ENCODE data around the gene ARHGAP10. TPM values are rescaled to one million over a fixed set of nuclear protein-coding genes. Genes with fewer than 3 reads are reported as not detected.

ARHGAP10 gene
- total and polyA plus RNA-seq, 10 of the 15 experiments (the other 5 are each of a cell fraction or from before 2014, with no cell fraction given): 1.3 to 25.8 (median 17.2) TPM

DNA sequence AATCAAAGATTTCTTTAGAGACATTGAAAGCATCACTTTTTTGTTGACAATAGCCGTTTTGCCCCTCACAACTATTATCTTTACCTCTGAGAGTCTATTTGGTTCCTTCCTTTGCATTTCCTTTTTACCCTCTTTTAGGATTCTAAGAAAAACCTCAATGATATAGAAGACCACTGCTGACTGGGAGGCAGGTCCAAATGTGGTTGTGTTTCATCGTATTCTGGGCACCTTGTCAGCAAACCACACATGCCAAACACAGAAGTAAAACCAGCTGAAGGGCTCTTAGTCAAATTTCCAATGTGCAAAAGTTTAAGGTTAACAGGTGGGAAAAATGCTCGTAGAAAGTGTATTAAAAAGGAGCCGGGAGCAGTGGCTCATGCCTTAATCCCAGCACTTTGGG, 42.8 kb upstream of the ARHGAP10 start:
- peaks cover 3% of the 10 kb centered on the region for H3K4me1 ChIP-seq (ENCODE audit: control insufficient read depth, insufficient read depth, low read length)
- no TSS peak for BruUV-seq (replicated peaks)
- ChIA-PET POLR2A (interaction anchor here (0.6 to 1.4 kb wide), 2 partner anchors 13 to 65 kb away, joined by 3 to 4 read pairs; no protein-coding TSS in a partner anchor), RAD21 (ENCODE audit: unreplicated experiment) (interaction anchor here (0.6 kb wide), 1 partner anchor 330 kb away, joined by 4 read pairs; no protein-coding TSS in a partner anchor), CTCF (no interaction called here), SMC1A (ENCODE audit: uncharacterized antibody, unreplicated experiment) (interaction anchor here (3.2 kb wide), 1 partner anchor 178 kb away, joined by 18 read pairs; no protein-coding TSS in a partner anchor)
- FAIRE-seq: no peak
- in situ Hi-C loops (cut with MboI): no loop called here
- no peaks in the 10 kb centered on the region for H3K27me3 ChIP-seq (replicated peaks in 1 of 2; ENCODE audit: control insufficient read depth in 2 of 2, insufficient read depth in 2 of 2, low read length in 1 of 2)
- H3K9ac ChIP-seq (ENCODE audit: control insufficient read depth, insufficient read depth, low read length): no peak overlapping the region
- peaks cover 4% of the 10 kb centered on the region for H3K79me2 ChIP-seq (ENCODE audit: control insufficient read depth, insufficient read depth, low read length)
- intact Hi-C loops (cut with micrococcal nuclease; ENCODE audit: unreplicated experiment): no loop called here
- DNase-seq (ENCODE audit: low read depth, low spot score): no peak
- no peak for ATAC-seq
- no peak overlapping the region for H3K27ac ChIP-seq (ENCODE audit: control insufficient read depth, insufficient read depth)
- H3K4me2 ChIP-seq (ENCODE audit: control insufficient read depth, insufficient read depth): no peak overlapping the region
- 13% methylated on average over 4 of the region's 4 CpGs for WGBS (ENCODE audit: insufficient coverage, insufficient replicate concordance, low lambda C conversion rate, missing lambda C conversion rate)
- TF ChIP-seq ATF7 (IDR thresholded peaks at IDR 0.05; ENCODE audit: low read depth): no peak
- H3K4me3 ChIP-seq: no peak overlapping the region
- no peaks in the 10 kb centered on the region for H4K20me1 ChIP-seq (ENCODE audit: control insufficient read depth, insufficient read depth)
- no peaks in the 10 kb centered on the region for H3K9me3 ChIP-seq (replicated peaks; ENCODE audit: control insufficient read depth, insufficient read depth, low read length)
- H3K36me3 ChIP-seq (ENCODE audit: control insufficient read depth in 2 of 2, insufficient read depth in 2 of 2, low read length in 1 of 2): no peaks in the 10 kb centered on the region
- no peak overlapping the region for H2AFZ ChIP-seq (ENCODE audit: control insufficient read depth, low read depth, low read length)

DNA sequence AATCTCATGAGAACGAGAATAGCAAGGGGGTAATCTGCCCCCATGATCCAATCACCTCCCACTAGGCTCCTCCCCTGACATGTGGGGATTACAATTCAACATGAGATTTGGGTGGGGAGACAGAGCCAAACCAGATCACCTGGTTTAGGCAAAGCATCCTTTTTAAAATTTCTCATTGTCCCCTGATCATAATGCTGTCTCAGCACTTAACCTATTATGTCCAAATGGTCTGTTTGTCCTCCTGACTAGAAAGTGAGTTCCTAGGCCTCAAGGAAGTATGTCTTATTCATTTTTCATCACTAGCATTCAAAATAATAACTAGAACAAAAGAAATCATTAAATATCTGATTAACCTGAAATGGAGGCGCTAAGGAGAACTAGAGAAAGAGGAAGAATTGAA, 40.1 kb upstream of the ARHGAP10 start:
- FAIRE-seq: no peak
- no peaks in the 10 kb centered on the region for H3K9me3 ChIP-seq (replicated peaks; ENCODE audit: control insufficient read depth, insufficient read depth, low read length)
- ATAC-seq: no peak
- no peak overlapping the region for H3K9ac ChIP-seq (ENCODE audit: control insufficient read depth, insufficient read depth, low read length)
- in situ Hi-C loops (cut with MboI): no loop called here
- H3K36me3 ChIP-seq (ENCODE audit: control insufficient read depth in 2 of 2, insufficient read depth in 2 of 2, low read length in 1 of 2): no peaks in the 10 kb centered on the region
- no peaks in the 10 kb centered on the region for H3K4me1 ChIP-seq (ENCODE audit: control insufficient read depth, insufficient read depth, low read length)
- RAD21 ChIA-PET (ENCODE audit: unreplicated experiment): no interaction called here
- no peak overlapping the region for H3K4me3 ChIP-seq
- H3K27me3 ChIP-seq (replicated peaks in 1 of 2; ENCODE audit: control insufficient read depth in 2 of 2, insufficient read depth in 2 of 2, low read length in 1 of 2): peaks cover 0 to 2% of the 10 kb centered on the region in 2 experiments; a peak in 1 of 4 replicates
- TF ChIP-seq ATF3 (IDR thresholded peaks at IDR 0.05; ENCODE audit: borderline replicate concordance, extremely low read depth, low read depth, low read length) (no peak), SUZ12 (IDR thresholded peaks at IDR 0.05; ENCODE audit: unreplicated experiment) (no peak), RAD51 (IDR thresholded peaks at IDR 0.05) (no peak), CHD4 (IDR thresholded peaks at IDR 0.05) (no peak), RB1 (IDR thresholded peaks at IDR 0.05; ENCODE audit: borderline replicate concordance) (no peak), IRF4 (IDR thresholded peaks at IDR 0.05; ENCODE audit: low read depth, low read length) (no peak)
- TF ChIP-seq, protein P1, sequence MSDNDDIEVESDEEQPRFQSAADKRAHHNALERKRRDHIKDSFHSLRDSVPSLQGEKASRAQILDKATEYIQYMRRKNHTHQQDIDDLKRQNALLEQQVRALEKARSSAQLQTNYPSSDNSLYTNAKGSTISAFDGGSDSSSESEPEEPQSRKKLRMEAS (IDR thresholded peaks at IDR 0.05; ENCODE audit: low read depth, low read length): no peak
- TF ChIP-seq, protein P2, sequence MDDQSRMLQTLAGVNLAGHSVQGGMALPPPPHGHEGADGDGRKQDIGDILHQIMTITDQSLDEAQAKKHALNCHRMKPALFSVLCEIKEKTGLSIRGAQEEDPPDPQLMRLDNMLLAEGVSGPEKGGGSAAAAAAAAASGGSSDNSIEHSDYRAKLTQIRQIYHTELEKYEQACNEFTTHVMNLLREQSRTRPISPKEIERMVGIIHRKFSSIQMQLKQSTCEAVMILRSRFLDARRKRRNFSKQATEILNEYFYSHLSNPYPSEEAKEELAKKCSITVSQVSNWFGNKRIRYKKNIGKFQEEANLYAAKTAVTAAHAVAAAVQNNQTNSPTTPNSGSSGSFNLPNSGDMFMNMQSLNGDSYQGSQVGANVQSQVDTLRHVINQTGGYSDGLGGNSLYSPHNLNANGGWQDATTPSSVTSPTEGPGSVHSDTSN (IDR thresholded peaks at IDR 0.05; ENCODE audit: insufficient replicate concordance, low read depth, low read length): no peak
- 4% methylated on average over 2 of the region's 2 CpGs for WGBS (ENCODE audit: insufficient coverage, insufficient replicate concordance, low lambda C conversion rate, missing lambda C conversion rate)
- CTCF ChIA-PET: interaction anchor here (2.4 kb wide), 1 partner anchor 175 kb away, joined by 10 read pairs; no protein-coding TSS in a partner anchor
- no peaks in the 10 kb centered on the region for H3K79me2 ChIP-seq (ENCODE audit: control insufficient read depth, insufficient read depth, low read length)
- SMC1A ChIA-PET (ENCODE audit: uncharacterized antibody, unreplicated experiment): interaction anchor here (2.1 kb wide), 1 partner anchor 175 kb away, joined by 13 read pairs; no protein-coding TSS in a partner anchor
- no peak overlapping the region for H3K27ac ChIP-seq (ENCODE audit: control insufficient read depth, insufficient read depth)
- POLR2A ChIA-PET: no interaction called here
- no peak for DNase-seq (ENCODE audit: low read depth, low spot score)
- no TSS peak for BruUV-seq (replicated peaks)
- intact Hi-C loops (cut with micrococcal nuclease; ENCODE audit: unreplicated experiment): no loop called here
- H2AFZ ChIP-seq (ENCODE audit: control insufficient read depth, low read depth, low read length): no peak overlapping the region
- H3K4me2 ChIP-seq (ENCODE audit: control insufficient read depth, insufficient read depth): no peak overlapping the region
- H4K20me1 ChIP-seq (ENCODE audit: control insufficient read depth, insufficient read depth): no peaks in the 10 kb centered on the region

All from GM12878 (cell line).